SIG-M5 treated with dmso at 0.1 percent for 504 hours (cell line): ENCODE data around the gene FCGR3B.
"Not testable (repeated sequence)": the region's sequence is repeated elsewhere in the genome, so short reads cannot be mapped to it uniquely, and the experiment has no call there.

Experiments
- DNase-seq: peaks from one replicate; lab custom pipeline; 2025; ENCODE audit not compliant: unreplicated experiment; lab: John Stamatoyannopoulos, UW

FCGR3B gene

DNA sequence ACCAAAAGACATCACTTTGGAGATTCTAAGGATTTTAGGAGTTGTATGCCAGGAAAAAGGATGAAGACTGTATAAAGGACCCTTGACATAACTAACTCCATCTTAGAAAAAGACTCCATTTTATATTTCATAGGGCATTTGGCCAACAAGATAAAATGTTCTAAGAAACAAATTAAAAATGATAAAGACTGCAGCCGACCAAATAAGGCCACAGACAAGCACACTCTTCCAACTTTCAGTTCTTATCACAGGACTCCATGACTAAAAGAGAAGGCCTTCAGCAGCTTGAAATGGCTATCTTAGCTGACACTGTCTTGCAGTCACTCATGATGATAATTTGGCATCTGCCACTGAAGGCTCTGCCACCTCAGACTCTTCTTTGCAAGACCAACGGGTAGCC, 8.2 kb upstream of the FCGR3B start:
- not testable (repeated sequence) for DNase-seq

DNA sequence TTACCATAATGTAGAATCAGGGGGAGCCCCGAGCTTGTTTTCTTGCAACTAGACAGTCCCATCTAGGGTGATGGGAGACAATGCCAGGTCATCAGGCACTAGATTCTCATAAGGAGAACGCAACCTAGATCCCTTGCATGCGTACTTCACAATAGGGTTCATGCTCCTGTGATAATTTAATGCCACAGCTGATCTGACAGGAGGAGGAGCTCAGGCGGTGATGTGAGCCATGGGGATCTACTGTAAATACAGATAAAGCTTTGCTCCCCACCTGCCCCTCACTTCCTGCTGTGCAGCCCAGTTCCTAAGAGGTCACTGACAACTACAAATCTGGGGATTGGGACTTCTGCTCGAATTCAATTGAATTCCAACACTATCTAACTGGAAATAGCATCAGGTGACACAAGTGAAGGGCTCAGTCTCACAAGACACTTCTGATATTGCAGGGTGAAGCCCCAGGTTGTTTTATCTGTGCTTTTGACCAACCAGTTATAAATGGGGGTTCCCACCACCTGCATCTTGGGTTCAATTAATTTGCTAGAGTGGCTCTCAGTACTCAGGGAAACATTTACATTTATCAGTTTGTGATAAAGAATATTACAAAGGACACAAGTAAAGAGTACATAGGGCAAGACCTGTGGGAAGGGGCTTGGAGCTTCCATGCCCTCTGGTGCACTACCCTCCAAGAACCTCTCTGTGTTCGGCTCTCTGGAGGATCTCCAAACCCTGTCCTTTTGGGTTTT, 7.4 kb upstream of the FCGR3B start:
- not testable (repeated sequence) for DNase-seq

DNA sequence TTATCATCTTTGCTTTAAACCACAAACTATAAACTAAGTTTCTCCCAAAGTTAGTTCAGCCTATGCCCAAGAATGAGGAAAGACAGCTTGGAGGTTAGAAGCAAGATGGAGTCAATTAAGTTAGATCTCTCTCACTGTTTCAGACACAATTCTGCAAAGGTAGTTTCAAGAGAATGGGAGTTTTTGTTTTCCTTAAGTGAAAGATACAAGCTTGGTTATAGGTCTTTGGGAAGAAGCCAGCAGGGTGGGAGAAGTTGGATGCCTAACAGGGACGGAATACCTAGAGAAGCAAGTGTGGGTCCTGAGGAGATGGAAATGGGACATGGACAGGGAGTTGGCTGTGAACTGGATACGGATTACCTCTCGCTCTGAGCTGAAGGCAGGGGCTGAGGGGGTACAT, 6.0 kb upstream of the FCGR3B start:
- not testable (repeated sequence) for DNase-seq

DNA sequence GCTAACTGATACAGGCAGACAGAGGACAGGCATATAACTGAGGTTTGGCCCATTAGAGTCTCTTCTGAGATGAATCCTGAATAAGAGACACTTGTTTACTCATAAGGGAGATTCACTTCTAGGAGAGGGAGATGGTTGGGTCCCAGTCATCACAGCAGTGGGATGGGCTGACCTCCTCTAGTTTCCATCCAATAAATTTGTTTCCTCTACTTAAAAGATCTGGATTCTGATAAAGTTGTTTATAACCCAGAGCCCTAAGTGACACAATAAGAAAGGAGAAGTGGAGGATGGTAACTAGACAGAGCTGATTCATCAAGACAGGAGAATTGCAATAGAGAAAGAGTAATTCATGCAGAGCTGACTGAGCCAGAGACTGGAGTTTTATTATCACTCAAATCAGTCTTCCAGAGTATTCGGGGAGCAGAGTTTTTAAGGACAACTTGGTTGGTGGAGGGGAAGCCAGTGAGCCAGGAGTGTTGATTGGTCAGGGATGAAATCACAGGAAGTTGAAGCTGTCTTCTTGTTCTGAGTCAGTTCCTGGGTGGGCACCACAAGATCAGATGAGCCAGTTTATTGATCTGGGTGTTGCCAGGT, 5.3 kb upstream of the FCGR3B start:
- DNase-seq: not testable (repeated sequence)

DNA sequence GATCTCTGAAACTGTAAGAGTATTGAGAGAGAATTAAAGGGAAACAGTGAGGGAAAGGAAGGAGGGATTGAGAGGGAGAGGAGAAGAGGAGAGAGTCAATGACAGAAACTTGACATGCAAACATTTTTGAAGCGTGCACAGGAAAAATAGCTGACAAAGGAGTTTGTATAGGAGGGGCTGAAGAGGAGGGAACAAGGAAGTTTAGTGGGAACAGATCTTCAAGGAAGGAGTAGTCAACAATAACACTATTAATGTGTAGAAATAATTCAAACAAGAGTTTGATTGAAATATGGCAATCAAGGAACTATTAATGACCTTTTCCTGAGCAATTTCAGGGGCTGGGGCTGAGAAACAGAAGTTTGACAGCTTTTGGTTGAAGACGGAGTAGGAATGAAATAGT, 4.0 kb upstream of the FCGR3B start:
- not testable (repeated sequence) for DNase-seq

DNA sequence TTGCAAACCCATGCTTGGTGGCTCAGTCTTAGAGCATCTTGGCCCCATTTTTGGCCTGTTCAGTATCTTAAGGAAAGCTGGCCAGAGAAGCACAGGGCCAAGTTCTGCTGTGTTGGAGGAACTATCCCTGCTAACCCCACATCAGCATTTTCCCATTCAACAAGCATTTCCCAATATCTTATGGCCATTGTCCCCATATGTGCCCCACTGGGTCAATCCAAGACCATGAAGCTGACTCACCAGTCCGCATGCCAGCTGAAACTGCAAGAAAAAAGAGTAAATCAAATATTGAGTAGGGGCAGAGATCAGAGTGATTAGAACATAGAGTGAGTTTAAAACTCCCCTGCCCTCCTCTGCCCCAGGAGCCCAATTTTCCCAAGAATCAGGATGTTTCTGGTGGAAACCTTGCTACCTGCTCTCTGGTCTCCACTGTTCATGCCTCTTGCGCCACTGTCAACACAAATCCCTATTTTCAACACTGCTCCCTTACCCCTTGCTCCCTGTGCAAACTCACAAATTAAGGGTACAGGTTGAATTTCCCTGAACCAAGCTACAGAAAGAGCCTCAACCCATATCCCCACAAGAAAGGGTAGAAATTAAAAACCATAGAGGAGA, 741 bp downstream of the FCGR3B start:
- DNase-seq: not testable (repeated sequence)

DNA sequence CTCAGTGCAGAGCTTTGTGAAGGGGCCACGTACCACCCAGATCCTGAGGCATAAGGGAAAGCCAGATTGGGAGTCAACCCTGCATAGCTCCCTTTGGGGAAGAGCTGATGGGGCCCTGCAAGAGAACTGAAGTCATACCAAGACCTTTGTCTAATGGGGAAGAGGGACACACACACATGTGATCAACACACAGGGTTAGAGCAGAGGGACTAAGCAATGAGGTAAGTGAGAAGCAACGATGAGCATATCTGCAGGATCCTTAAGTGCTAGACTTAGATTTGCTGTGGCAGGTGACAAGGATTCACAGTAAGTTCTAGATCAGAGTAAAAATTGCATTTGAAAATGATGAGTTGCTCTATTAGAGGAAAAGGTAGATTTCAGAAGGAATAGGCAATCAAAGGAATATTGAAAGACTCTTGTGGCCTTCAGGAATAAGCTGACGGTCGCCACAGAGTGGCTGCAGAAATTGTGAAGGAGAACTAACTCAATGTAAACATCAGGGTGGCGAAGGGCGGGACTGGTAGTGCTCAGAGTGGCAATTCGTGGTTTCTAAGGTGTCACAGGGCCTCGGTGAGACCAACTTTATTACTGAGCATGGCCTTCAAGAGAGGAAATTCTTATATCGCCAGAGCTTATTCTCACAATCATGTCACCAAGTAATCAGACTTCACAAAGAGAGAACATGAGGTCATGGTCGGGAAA, 4.4 kb downstream of the FCGR3B start:
- DNase-seq: not testable (repeated sequence)

DNA sequence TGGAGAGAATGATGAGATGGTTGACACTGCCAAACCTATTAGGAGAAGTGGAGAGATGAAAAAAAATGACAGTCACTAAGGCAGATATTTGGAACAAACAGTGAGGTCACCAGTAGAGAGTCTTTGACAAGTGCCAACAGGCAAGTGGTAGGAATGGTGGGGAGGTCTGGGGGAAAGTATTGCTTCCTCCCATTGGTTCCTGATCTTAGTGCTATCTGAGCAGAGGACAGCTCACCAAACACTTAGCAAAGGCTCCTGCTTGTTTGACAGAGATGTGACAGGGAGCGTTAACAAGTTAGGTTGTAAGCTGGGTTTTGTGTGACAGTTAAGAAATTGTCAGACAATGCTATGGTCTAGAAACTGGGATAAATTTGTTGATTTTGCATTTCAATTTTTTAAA, 6.4 kb downstream of the FCGR3B start:
- DNase-seq: not testable (repeated sequence)

DNA sequence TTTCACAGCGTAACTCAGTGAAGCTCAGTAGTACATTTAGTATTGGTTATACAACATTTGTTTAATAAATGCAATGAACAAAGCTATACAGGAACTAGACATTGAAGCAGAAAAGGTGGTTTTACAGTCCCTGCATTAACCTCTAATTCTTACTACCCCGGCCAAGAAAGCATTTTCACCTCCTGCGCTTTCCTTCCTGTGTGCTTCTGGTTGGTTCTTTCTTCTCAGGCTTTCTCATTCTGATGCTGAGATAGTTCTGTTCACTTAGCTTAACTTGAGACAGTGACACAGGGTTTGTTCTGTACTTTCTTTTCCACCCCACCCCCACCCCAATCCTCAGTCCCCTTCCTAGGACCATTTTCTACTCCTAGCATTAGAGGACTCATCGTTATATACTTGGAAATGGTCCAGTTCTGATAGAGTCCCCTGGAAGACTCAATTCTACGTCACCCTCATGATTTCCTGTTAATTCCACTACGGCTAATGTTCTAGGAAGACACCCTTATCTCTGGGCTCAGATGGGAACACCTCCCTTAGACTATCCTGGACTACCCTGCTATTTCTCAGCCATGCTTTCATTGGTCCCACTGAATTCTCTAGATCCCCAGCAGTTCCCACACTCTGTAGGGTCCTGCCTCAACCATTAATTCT, 7.5 kb downstream of the FCGR3B start:
- DNase-seq: not testable (repeated sequence)

DNA sequence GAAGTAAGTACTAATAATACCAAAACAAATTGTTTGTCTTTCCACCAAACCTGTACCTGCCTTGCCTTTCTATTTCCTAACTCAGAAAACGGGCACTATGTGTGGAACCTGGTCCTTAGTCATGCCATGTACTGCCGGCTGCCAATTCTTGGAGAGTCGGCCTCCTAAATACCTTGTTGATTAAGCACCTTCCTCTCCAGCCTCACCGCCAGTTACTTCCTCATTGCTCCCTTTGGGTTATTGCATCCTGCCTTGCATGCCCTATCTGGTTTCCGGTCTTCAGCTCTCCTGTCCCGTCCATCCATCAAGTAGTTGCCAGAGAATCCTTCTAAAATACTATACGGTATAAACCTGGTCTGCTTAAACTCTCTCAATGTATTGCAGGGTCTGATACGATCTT, 8.9 kb downstream of the FCGR3B start:
- DNase-seq: not testable (repeated sequence)

DNA sequence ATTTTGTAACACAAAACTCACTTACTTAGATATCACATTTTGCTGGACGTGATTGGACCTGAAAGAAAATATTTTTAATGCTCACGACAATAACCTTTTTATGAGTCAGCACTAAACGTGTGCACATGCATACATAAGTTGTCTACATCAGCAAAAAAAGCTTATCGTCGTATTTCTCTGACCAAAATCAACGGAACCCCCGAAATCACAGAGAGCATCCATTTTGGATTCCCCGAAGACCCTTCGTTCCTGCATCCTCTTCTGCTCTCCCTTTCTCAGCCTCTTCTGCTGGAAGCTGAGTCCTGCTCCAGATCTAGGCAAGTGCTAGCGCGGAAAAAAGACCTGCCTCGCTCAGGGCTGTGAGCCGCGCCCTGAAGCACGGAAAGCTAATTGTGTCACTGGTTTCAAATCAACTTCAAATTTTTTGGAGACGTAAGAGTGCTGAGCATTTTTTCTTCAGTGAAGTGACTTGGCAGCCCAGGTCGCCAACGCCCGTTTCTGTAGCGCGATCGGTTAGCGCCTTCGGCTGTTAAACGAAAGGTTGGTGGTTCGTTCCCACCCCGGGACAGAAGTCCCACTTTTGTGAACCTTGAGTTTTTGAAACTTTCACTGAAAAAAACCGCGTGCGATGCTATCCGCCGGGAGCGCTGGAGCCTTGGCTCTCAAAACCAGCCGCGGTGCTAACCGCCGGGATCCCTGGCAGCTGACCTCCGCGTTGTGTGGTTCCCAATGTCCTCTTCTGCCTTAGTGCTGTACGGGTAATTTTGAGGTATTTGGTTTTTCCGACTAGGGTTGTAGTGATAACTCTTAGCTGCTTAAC, 9.6 kb downstream of the FCGR3B start:
- not testable (repeated sequence) for DNase-seq

DNA sequence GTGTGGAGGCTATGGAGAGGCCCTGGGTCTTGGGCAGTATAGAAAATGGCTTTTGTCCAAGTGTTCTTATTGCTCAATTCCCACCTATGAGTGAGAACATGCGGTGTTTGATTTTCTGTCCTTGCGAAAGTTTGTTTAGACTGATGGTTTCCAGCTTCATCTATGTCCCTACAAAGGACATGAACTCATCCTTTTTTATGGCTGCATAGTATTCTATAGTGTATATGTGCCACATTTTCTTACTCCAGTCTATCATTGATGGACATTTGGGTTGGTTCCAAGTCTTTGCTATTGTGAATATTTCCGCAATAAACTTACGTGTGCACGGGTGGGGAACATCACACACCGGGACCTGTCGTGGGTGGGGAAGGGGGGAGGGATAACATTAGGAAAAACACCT, 10.6 kb downstream of the FCGR3B start:
- not testable (repeated sequence) for DNase-seq

DNA sequence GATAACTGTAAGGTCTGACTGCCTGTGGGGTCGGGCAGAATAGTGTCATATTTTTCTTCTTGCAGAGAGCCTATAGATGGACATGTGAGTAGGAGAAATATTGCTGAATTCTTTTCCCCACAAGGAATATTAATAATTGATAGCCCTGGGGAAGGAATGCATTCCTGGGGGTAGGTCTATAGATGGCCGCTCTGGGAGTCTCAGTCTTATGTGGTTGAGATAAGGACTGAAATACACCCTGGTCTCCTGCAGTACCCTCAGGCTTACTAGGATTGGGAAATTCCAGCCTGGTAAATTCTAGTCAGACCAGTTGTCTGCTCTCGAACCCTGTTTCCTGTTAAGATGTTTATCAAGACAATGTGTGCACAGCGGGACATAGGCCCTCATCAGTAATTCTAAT, 12.5 kb downstream of the FCGR3B start:
- not testable (repeated sequence) for DNase-seq

DNA sequence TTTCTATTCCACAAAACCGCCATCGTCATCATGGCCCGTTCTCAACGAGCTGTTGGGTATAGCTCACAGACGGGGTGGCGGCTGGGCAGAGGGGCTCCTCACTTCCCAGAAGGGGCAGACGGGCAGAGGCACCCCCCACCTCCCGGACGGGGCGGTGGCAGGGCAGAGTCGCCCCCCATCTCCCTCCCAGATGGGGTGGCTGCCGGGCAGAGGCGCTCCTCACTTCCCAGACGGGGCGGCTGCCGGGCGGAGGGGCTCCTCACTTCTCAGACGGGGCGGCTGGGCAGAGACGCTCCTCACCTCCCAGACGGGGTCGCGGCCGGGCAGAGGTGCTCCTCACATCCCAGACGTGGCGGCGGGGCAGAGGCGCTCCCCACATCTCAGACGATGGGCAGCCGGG, 14.6 kb downstream of the FCGR3B start:
- not testable (repeated sequence) for DNase-seq

DNA sequence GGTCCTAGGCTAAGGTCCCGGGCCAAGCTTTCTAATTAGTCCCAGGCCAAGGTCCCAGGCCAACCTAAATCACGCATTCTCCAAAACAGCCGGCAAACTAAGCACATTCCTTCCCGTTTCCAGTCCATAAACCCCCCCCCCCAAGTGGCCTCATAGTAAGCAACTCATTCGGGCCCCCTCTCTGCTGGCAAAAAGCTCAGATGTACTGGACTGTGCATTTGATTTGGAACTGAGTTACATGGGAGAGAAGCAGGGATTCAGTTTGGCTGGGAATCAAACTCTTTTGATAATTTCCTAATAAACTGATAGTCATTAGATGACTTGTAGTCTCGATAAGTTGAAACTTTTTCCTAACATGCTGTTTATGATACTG, 17.8 kb downstream of the FCGR3B start:
- DNase-seq: not testable (repeated sequence)

DNA sequence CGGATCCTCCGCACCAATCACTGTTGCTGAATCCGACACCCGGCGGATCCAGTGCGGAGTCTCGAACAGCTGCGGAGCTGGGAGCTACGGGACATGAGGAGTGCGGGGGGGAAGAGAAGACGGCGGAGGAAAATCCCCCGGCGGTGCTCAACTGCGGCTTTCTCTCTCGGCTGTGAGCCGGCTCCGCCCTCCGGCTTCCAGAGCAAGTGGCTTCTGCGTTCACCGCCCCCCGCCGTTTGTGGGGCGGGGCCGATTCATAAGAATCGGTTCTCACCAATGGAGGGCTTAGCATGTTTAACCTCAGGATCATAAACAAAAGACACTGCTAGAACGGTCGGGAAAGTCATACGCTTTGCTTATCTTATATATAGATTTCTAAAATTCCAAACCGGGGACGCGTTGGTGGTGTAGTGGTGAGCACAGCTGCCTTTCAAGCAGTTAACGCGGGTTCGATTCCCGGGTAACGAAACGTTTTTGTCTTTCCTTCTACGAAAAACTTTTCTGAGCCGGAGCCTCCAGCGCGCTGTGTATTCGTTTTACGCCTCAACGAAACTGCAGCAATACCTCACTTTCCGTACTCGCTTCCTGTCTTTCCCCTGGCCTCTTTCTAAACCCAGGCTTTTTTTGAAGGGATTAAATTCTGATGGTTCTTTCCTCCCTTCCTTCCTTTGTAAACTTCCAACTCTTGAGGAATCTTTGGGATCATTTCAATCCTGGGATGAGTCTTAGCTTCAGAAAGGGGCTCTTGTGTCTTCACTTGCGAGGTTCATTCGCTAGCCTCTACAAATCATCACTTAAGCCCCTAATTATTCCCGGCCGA, 18.4 kb downstream of the FCGR3B start:
- DNase-seq: peak; percentile 85

DNA sequence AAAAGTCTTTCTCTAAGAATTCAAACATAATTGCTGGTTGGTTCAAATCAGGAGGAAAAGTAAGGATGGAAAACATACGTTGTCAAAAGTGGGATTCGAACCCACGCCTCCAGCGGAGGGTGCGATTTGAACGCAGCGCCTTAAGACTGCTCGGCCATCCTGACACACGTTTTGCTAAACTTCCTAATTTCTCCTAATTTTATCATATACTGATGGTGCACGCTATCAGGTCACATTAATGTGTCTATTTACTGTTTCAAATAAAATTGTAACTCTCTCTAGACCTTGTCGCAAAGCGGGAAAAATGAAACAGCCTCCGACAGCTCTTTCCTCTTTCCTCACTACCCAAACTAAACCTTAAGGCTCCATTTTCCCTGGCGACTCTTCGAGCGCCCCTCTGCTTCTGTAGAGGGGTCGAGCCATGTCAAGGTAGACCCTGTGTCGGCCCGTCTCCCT, 19.1 kb downstream of the FCGR3B start:
- DNase-seq: peak; percentile 50

DNA sequence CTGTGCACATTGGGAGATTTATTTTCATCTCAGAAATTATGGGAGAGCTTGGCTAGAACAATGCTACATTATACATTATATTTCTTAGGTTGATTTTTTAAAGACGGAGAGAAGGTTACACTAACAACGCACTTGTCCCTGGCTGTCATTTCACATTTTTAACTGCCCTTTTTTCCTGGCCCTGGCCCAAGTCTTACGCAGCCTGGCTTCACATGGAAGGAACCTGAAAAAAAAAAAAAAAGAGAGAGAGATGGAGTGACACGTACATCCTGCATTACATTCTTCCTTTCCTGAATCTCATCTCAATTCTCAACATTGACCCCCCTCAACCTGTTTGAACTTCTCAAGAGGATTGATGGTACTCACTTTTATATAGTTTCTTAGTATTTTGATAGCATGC, 20.8 kb downstream of the FCGR3B start:
- not testable (repeated sequence) for DNase-seq
